SK-N-SH treated with all-trans-retinoic acid at 6 μM for 48 hours (cell line): ENCODE measurements around the gene ATP6AP2.
A peak's percentile ranks its signal among the peaks of the same experiment; 100 is the strongest.
"Not testable (repeated sequence)": the region's sequence is repeated elsewhere in the genome, so short reads cannot be mapped to it uniquely, and the experiment has no call there.

Experiments used
- ATAC-seq: fragments of 200-7000 bp; cut with Tn5 transposase; 3 replicates; pipeline ENCODE4 v1.9.1; 2020; ENCODE audit warnings: mild to moderate bottlenecking, moderate library complexity
- ARNTL ChIP-seq: fragments of 450-650 bp; formaldehyde crosslinking; IDR thresholded peaks from 2 replicates; pipeline ENCODE4 v1.5.0; 2020; ENCODE audit warnings: low read depth, mild to moderate bottlenecking, moderate library complexity, borderline replicate concordance
- BACH2 ChIP-seq: fragments of 250-450 bp; sonication (Bioruptor Pico); IDR thresholded peaks from 2 replicates; pipeline ENCODE4 v1.9.0; 2021; ENCODE audit warnings: mild to moderate bottlenecking, borderline replicate concordance
- CSDC2 ChIP-seq: fragments of 250-450 bp; sonication (Bioruptor Pico); IDR thresholded peaks from 2 replicates; pipeline ENCODE4 v1.5.0; 2020; ENCODE audit warnings: mild to moderate bottlenecking, moderate library complexity
- CSRNP3 ChIP-seq: fragments of 250-450 bp; sonication (Bioruptor Pico); IDR thresholded peaks from 2 replicates; pipeline ENCODE4 v1.5.1; 2021; ENCODE audit warnings: mild to moderate bottlenecking, moderate library complexity
- ESRRG ChIP-seq: fragments of 250-450 bp; sonication (Bioruptor Pico); IDR thresholded peaks from 2 replicates; pipeline ENCODE4 v1.6.1; 2021; ENCODE audit warnings: mild to moderate bottlenecking
- GLIS3 ChIP-seq: fragments of 250-450 bp; sonication (Bioruptor Pico); IDR thresholded peaks from 2 replicates; pipeline ENCODE4 v1.5.0; 2020; ENCODE audit warnings: mild to moderate bottlenecking, moderate library complexity
- ISL1 ChIP-seq: fragments of 250-450 bp; sonication (Bioruptor Pico); IDR thresholded peaks from 2 replicates; pipeline ENCODE4 v2.1.2; 2022; ENCODE audit warnings: mild to moderate bottlenecking, moderate library complexity
- OSR1 ChIP-seq: fragments of 250-450 bp; sonication (Bioruptor Pico); IDR thresholded peaks from 2 replicates; pipeline ENCODE4 v1.8.0; 2022; ENCODE audit warnings: moderate library complexity, mild to moderate bottlenecking, inconsistent platforms
- PATZ1 ChIP-seq: fragments of 250-450 bp; sonication (Bioruptor Pico); IDR thresholded peaks from 2 replicates; pipeline ENCODE4 v1.8.0; 2020; ENCODE audit warnings: mild to moderate bottlenecking, moderate library complexity, borderline replicate concordance
- POU6F1 ChIP-seq: fragments of 250-450 bp; sonication (Bioruptor Pico); IDR thresholded peaks from 2 replicates; pipeline ENCODE4 v1.8.0; 2021; ENCODE audit warnings: low read depth, mild to moderate bottlenecking, moderate library complexity, borderline replicate concordance
- PPARA ChIP-seq: fragments of 250-450 bp; sonication (Bioruptor Pico); IDR thresholded peaks from 2 replicates; pipeline ENCODE4 v1.5.0; 2020; ENCODE audit warnings: mild to moderate bottlenecking, borderline replicate concordance
- RARB ChIP-seq: fragments of 250-450 bp; sonication (Bioruptor Pico); IDR thresholded peaks from 2 replicates; pipeline ENCODE4 v1.8.0; 2021; ENCODE audit warnings: mild to moderate bottlenecking, moderate library complexity
- SNAI2 ChIP-seq: fragments of 250-450 bp; sonication (Bioruptor Pico); IDR thresholded peaks from 2 replicates; pipeline ENCODE4 v1.5.0; 2020; ENCODE audit warnings: mild to moderate bottlenecking, moderate library complexity
- TCF4 ChIP-seq: fragments of 250-450 bp; sonication (Bioruptor Pico); IDR thresholded peaks from 2 replicates; pipeline ENCODE4 v1.8.0; 2021; ENCODE audit warnings: mild to moderate bottlenecking, moderate library complexity, borderline replicate concordance
- TOX ChIP-seq: fragments of 250-450 bp; sonication (Bioruptor Pico); IDR thresholded peaks from 2 replicates; pipeline ENCODE4 v1.8.0; 2021; ENCODE audit warnings: mild to moderate bottlenecking, moderate library complexity, borderline replicate concordance
- TSHZ2 ChIP-seq: fragments of 250-450 bp; sonication (Bioruptor Pico); IDR thresholded peaks from 2 replicates; pipeline ENCODE4 v1.5.0; 2020; ENCODE audit warnings: mild to moderate bottlenecking, moderate library complexity
- ZC3H10 ChIP-seq: fragments of 250-450 bp; sonication (Bioruptor Pico); IDR thresholded peaks from 2 replicates; pipeline ENCODE4 v1.5.1; 2021; ENCODE audit warnings: mild to moderate bottlenecking, moderate library complexity
- ZFP30 ChIP-seq: fragments of 450-650 bp; formaldehyde crosslinking; IDR thresholded peaks from 2 replicates; pipeline ENCODE4 v1.5.0; 2022; ENCODE audit warnings: mild to moderate bottlenecking, moderate library complexity
- ZNF565 ChIP-seq: fragments of 450-650 bp; formaldehyde crosslinking; conservative IDR thresholded peaks from 2 replicates; pipeline ENCODE4 v1.5.0; 2020; ENCODE audit warnings: low read depth, mild to moderate bottlenecking, moderate library complexity
- ZNF70 ChIP-seq: fragments of 450-650 bp; formaldehyde crosslinking; IDR thresholded peaks from 2 replicates; pipeline ENCODE4 v1.5.0; 2020; ENCODE audit warnings: mild to moderate bottlenecking, moderate library complexity
- ZNF8 ChIP-seq: fragments of 450-650 bp; formaldehyde crosslinking; IDR thresholded peaks from 2 replicates; pipeline ENCODE4 v1.5.0; 2020; ENCODE audit warnings: mild to moderate bottlenecking, moderate library complexity

ATP6AP2 gene

GRCh38 chrX:40564447-40564846, 16.3 kb upstream of the ATP6AP2 start (continued):
- TF ChIP-seq TSHZ2 (CRISPR knock-in tag), result no peak

GRCh38 chrX:40570346-40571093, 10.2 kb upstream of the ATP6AP2 start:
- no peak for ATAC-seq
- no peak for TF ChIP-seq BACH2 (CRISPR knock-in tag)
- no peak for TF ChIP-seq SNAI2 (CRISPR knock-in tag)
- no peak for TF ChIP-seq TOX (CRISPR knock-in tag)
- no peak for TF ChIP-seq PATZ1
- TF ChIP-seq PPARA, result no peak
- TF ChIP-seq ZC3H10 (CRISPR knock-in tag), result no peak
- TF ChIP-seq ZNF70 (CRISPR knock-in tag), result no peak
- TF ChIP-seq ESRRG (CRISPR knock-in tag), result no peak

- ATAC-seq, result not testable (repeated sequence)
Measured at GRCh38 chrX:40571164-40571563, 9.6 kb upstream of the ATP6AP2 start.

- no peak for ATAC-seq
- TF ChIP-seq SNAI2 (CRISPR knock-in tag), result no peak
- TF ChIP-seq PPARA, result no peak
- no peak for TF ChIP-seq ZC3H10 (CRISPR knock-in tag)
- TF ChIP-seq BACH2 (CRISPR knock-in tag), result no peak
- no peak for TF ChIP-seq PATZ1
- no peak for TF ChIP-seq OSR1 (CRISPR knock-in tag)
- TF ChIP-seq ISL1, result no peak
Measured at GRCh38 chrX:40571600-40571999, 9.2 kb upstream of the ATP6AP2 start.

GRCh38 chrX:40573763-40574162, 7.0 kb upstream of the ATP6AP2 start:
- ATAC-seq, result peak; percentile 69
- TF ChIP-seq SNAI2 (CRISPR knock-in tag) (no peak), RARB (CRISPR knock-in tag) (no peak), ESRRG (CRISPR knock-in tag) (no peak), TOX (CRISPR knock-in tag) (no peak), OSR1 (CRISPR knock-in tag) (no peak), ISL1 (no peak), ZFP30 (CRISPR knock-in tag) (no peak), TCF4 (CRISPR knock-in tag) (no peak), PATZ1 (no peak), ARNTL (CRISPR knock-in tag) (no peak), ZNF70 (CRISPR knock-in tag) (no peak), CSRNP3 (CRISPR knock-in tag) (no peak), PPARA (no peak), ZC3H10 (CRISPR knock-in tag) (no peak), CSDC2 (CRISPR knock-in tag) (no peak), BACH2 (CRISPR knock-in tag) (no peak), ZNF565 (CRISPR knock-in tag) (no peak), POU6F1 (CRISPR knock-in tag) (no peak), ZNF8 (no peak), GLIS3 (CRISPR knock-in tag) (no peak)
